Sigmoid colon (tissue), 4 donors: ENCODE results near the gene SPP2.

ENCODE experiments used
- CTCF ChIP-seq, 4 experiments: fragments of 450-650 bp in 3 of 4; fragments of 200-600 bp in 1 of 4; IDR thresholded peaks; one replicate each; pipeline ENCODE4 v1.5.1; 2016 to 2019; ENCODE audit warnings: antibody characterized with exemption in 4 of 4, mild to moderate bottlenecking in 3 of 4, moderate library complexity in 2 of 4
- EP300 ChIP-seq, 4 donors: sonication (generic); formaldehyde crosslinking; IDR thresholded peaks; one replicate each; pipeline ENCODE4 v1.6.1; 2017; ENCODE audit warnings: antibody characterized with exemption in 4 of 4
- POLR2A ChIP-seq, 2 donors: fragments of 450-650 bp; IDR thresholded peaks; one replicate each; pipeline ENCODE4 v1.6.1; 2016; ENCODE audit warnings: antibody characterized with exemption in 2 of 2, mild to moderate bottlenecking in 2 of 2, moderate library complexity in 2 of 2
- POLR2AphosphoS5 ChIP-seq, 4 donors: sonication (generic); formaldehyde crosslinking; IDR thresholded peaks; one replicate each; pipeline ENCODE4 v1.6.1; 2017; ENCODE audit warnings: antibody characterized with exemption in 4 of 4

DNA sequence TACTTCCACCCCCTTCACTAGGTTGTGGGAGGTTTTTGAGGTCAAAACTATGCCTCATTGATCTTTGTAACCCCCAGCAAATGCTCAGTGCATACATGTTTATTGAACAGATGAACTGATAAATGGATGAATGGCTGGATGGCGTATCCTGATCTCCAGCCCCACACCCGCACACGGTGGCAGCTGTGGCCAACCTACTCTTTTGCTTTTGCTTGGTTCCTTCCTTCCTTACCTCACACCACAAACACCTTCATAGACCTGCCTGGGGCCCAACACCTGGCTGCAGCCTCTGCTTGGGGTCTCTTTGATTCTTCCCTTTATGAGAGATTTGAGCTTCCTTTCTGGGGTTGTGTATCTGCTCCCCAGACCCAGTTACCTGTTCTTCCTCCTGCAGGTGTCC is 25.9 kb downstream of the SPP2 start:
- TF ChIP-seq CTCF (IDR thresholded peaks at IDR 0.05): no peak
- no peak for TF ChIP-seq POLR2A (IDR thresholded peaks at IDR 0.05)
- no peak for TF ChIP-seq EP300 (IDR thresholded peaks at IDR 0.05)
- no peak for TF ChIP-seq POLR2AphosphoS5 (IDR thresholded peaks at IDR 0.05)
